Stomach (tissue), 4 donors: ENCODE measurements around the gene CIBAR2.

ENCODE experiments used
- POLR2A ChIP-seq, 4 donors: fragments of 450-650 bp; IDR thresholded peaks; one replicate each; pipeline ENCODE4 v1.6.1; 2016; ENCODE audit warnings: antibody characterized with exemption in 4 of 4, control low read depth in 2 of 4, mild to moderate bottlenecking in 1 of 4, moderate library complexity in 1 of 4
- POLR2AphosphoS5 ChIP-seq, 3 donors: sonication (generic); formaldehyde crosslinking; IDR thresholded peaks; one replicate each; pipeline ENCODE4 v1.6.1; 2016; ENCODE audit warnings: antibody characterized with exemption in 3 of 3
- TF ChIP-seq, protein P1 (sequence below), 7 experiments: fragments of 450-650 bp in 4 of 7; fragments of 200-600 bp in 3 of 7; sonication (generic) in 3 of 7; IDR thresholded peaks; one replicate each; pipeline ENCODE4 v1.5.1; 2016 to 2019; ENCODE audit warnings: antibody characterized with exemption in 7 of 7, control low read depth in 2 of 7, mild to moderate bottlenecking in 1 of 7

DNA sequence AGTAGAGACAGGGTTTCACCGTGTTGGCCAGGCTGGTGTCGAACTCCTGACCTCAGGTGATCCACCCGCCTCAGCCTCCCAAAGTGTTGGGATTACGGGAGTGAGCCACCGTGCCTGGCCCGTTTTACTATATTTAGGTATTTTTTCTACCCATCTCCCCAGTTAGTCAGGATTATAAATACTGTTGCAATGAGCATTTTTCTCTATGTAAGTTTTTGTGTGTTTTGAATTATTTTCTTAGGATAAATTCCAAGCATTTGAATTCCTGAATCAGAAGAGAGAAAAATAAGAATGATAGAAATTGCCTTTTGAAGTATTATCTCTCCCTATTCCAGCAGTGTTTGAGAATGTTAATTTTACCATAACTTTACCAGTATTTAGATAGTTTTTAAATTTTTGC, 48.1 kb downstream of the CIBAR2 start:
- TF ChIP-seq, protein P1, sequence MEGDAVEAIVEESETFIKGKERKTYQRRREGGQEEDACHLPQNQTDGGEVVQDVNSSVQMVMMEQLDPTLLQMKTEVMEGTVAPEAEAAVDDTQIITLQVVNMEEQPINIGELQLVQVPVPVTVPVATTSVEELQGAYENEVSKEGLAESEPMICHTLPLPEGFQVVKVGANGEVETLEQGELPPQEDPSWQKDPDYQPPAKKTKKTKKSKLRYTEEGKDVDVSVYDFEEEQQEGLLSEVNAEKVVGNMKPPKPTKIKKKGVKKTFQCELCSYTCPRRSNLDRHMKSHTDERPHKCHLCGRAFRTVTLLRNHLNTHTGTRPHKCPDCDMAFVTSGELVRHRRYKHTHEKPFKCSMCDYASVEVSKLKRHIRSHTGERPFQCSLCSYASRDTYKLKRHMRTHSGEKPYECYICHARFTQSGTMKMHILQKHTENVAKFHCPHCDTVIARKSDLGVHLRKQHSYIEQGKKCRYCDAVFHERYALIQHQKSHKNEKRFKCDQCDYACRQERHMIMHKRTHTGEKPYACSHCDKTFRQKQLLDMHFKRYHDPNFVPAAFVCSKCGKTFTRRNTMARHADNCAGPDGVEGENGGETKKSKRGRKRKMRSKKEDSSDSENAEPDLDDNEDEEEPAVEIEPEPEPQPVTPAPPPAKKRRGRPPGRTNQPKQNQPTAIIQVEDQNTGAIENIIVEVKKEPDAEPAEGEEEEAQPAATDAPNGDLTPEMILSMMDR (IDR thresholded peaks at IDR 0.05) = no peak
- TF ChIP-seq POLR2A (IDR thresholded peaks at IDR 0.05) (no peak), POLR2AphosphoS5 (IDR thresholded peaks at IDR 0.05) (no peak)
